Esophagus squamous epithelium (tissue), 4 donors: ENCODE data around the gene IER5L.

Experiments
- CTCF ChIP-seq, 6 experiments: fragments of 450-650 bp in 4 of 6; fragments of 200-600 bp in 2 of 6; sonication (generic) in 2 of 6; IDR thresholded peaks; one replicate each; pipeline ENCODE4 v1.5.1; 2016 to 2019; ENCODE audit warnings: antibody characterized with exemption in 6 of 6, mild to moderate bottlenecking in 4 of 6, moderate library complexity in 4 of 6
- POLR2A ChIP-seq, 4 donors: fragments of 450-650 bp; IDR thresholded peaks; one replicate each; pipeline ENCODE4 v1.6.1; 2017; ENCODE audit warnings: antibody characterized with exemption in 4 of 4, mild to moderate bottlenecking in 4 of 4, moderate library complexity in 3 of 4

- TF ChIP-seq POLR2A (IDR thresholded peaks at IDR 0.05) (no peak), CTCF (IDR thresholded peaks at IDR 0.05) (no peak)
Observed at GRCh38 chr9:129210125-129210524, 32.1 kb upstream of the IER5L start.
